GM12865 (cell line): ENCODE data around the gene NTNG2.
"Not testable (repeated sequence)": the region's sequence is repeated elsewhere in the genome, so short reads cannot be mapped to it uniquely, and the experiment has no call there.

Experiments used
- DNase-seq: peaks from one replicate; pipeline ENCODE4 v3.0.0; 2010; ENCODE audit warnings: low read depth
- H3K4me3 ChIP-seq: 2 replicates; pipeline ENCODE4 v1.5.1; 2011; ENCODE audit warnings: mild to moderate bottlenecking, low read depth, low read length, control low read depth
- TF ChIP-seq, protein P1 (sequence below): IDR thresholded peaks from 2 replicates; pipeline ENCODE4 v1.5.1; 2011; ENCODE audit warnings: low read length, control low read depth, low read depth, inconsistent platforms; ENCODE audit not compliant: insufficient read depth; ENCODE audit errors: missing control alignments

Gene NTNG2

DNA sequence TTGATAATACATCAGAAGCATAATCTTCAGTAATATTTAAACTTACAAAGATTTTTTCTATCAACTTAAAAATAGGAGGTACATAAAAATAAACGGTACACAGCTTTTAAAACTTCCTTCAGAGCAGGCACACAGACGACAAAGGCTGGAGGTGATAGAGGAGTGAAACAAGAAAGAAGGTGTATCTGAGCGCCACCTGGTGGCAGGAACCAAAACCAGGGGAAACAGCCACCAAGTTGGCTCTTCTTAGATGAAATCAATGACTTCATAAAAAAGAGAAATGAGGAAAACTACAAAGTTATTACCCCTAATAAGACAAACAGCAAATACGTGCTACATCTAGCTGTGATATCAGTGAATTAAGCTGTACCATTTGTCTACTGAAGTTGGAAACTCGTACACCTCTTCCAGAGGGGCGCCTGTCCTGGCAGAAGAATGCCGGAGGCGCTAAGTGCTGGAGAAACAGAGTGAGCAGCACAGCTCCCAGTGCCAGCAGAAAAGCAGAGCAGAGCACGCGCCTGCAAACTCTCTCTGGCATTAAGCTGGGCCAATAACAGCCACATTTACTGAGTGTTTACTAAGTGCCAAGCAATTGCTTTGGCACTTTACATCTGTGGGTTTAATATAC lies 107.0 kb downstream of the NTNG2 start:
- TF ChIP-seq, protein P1, sequence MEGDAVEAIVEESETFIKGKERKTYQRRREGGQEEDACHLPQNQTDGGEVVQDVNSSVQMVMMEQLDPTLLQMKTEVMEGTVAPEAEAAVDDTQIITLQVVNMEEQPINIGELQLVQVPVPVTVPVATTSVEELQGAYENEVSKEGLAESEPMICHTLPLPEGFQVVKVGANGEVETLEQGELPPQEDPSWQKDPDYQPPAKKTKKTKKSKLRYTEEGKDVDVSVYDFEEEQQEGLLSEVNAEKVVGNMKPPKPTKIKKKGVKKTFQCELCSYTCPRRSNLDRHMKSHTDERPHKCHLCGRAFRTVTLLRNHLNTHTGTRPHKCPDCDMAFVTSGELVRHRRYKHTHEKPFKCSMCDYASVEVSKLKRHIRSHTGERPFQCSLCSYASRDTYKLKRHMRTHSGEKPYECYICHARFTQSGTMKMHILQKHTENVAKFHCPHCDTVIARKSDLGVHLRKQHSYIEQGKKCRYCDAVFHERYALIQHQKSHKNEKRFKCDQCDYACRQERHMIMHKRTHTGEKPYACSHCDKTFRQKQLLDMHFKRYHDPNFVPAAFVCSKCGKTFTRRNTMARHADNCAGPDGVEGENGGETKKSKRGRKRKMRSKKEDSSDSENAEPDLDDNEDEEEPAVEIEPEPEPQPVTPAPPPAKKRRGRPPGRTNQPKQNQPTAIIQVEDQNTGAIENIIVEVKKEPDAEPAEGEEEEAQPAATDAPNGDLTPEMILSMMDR, result peak; percentile 75
- no peak overlapping the region for H3K4me3 ChIP-seq
- DNase-seq, result peak; percentile 69

DNA sequence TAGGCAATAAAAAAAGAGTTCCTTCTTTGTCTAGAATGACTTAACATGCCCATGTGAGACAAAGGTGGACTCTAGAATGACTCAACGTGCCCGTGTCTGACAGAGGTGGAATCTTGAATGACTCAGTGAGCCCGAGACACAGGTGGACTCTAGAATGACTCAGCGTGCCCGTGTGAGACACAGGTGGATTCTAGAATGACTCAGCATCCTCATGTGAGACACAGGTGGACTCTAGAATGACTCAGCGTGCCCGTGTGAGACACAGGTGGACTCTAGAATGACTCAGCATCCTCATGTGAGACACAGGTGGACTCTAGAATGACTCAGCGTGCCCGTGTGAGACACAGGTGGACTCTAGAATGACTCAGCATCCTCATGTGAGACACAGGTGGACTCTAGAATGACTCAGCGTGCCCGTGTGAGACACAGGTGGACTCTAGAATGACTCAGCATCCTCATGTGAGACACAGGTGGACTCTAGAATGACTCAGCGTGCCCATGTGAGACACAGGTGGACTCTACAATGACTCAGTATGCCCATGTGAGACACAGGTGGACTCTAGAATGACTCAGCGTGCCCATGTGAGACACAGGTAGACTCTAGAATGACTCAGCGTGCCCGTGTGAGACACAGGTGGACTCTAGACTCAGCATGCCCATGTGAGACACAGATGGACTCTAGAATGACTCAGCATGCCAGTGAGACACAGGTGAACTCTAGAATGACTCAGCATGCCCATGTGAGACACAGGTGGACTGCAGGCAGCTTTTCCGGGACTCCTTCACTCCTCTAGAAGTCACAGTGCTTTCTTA lies 108.1 kb downstream of the NTNG2 start:
- peak; percentile 48 for DNase-seq
- H3K4me3 ChIP-seq, result not testable (repeated sequence)

DNA sequence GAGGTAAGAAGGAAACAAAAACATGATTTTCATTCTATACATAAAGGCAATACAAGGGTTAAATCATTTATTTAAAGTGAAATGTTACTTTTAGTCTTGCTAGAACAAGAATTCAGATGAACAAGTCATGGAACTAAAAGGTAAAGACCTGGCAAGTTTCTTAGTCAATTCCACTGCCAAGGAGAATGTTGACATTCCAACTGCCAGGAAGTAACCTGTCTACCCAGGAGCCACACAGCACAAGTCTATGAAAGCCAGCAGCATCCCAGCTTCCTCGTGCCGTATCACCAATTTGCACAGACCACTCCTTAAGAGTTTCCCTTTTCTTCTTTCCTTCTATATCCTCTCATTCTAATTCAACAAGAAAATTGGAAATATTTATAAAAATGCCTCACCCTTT lies 113.0 kb downstream of the NTNG2 start:
- TF ChIP-seq, protein P1, result no peak
- DNase-seq, result no peak

DNA sequence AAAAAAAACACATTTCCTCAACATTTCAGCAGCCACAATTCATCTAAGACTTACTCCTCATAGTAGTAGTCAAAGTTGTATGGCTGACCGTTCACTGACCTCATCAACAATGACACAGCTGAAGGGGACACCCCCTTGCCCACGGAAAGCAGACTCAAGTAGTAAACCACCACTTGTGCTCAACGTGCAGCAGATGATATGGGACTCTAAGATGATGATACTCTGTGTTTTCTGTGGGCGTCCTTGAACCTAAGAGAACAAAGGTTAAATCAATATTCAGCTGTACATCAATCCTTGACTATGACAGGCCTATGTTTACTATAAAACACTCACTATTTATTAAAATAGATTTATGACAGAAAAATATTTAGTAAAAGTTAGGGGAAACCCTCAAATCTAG lies 121.3 kb downstream of the NTNG2 start:
- H3K4me3 ChIP-seq, result no peak overlapping the region
- no peak for DNase-seq
- TF ChIP-seq, protein P1, result no peak

More for the DNA sequence above, 113.0 kb downstream of the NTNG2 start:
- no peak overlapping the region for H3K4me3 ChIP-seq

DNA sequence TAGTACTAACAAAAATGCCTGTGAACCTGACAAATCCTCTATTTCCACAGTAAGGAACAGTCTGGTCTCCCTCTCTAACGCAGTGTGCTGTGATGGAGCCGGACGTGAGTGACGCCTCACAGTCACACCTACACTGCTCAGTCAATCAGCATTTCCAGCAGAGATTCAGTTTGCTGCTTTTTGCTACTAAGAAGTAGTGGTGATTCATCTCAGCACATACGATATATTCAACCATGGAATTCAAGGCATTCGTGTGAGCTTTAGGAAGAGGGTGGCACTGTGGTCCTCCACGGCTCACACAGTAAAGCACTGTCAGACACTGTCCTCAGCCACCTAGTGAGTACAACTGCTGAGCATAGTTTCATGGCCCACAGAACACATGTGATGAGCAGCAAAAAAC lies 122.0 kb downstream of the NTNG2 start:
- no peak for DNase-seq
- TF ChIP-seq, protein P1, result no peak
- H3K4me3 ChIP-seq, result no peak overlapping the region

DNA sequence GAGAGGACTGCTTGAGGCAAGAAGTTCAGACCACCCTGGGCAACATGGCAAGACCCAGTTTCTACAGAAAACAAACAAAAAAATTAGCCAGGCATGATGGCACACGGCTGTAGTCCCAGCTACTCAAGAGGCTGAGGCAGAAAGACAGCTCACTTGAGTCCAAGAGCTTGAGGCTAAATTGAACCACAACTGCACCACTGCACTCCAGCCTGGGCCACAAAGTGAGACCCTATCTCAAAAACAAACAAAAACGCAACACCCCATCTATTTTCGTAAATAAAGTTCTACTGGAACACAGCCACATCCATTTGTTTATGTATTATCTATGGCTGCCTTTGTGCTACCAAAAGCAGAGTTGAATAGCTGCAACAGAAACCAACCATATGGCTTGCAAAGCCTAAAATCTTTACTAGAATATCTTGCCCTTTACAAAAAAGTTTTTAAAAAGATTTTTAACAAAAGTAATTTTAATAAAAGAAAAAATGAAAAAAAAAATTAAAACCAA lies 125.5 kb downstream of the NTNG2 start:
- H3K4me3 ChIP-seq, result no peak overlapping the region
- TF ChIP-seq, protein P1, result no peak
- DNase-seq, result no peak

DNA sequence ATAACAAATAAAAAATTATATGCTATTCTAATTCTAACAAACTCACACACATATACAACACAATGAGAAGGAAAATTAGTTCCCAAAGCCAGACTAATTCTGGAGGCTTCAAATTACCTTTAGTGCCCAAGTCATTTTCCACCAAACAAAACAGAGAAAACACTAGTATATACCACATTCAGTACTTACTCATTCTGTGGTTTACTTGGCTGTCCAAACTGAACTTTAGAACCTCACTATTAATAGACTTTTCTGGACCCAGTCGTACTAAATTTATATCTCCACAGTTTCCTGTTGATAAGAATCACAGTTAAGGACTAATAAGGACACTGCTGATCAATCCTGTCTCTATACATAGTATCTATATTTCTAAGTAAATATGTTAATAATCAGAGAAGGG lies 126.5 kb downstream of the NTNG2 start:
- DNase-seq, result no peak
- TF ChIP-seq, protein P1, result no peak
- no peak overlapping the region for H3K4me3 ChIP-seq
